ENCODE results near the gene EPB41L1. TPM values are rescaled to one million over a fixed set of nuclear protein-coding genes. Genes with fewer than 3 reads are reported as not detected.

The EPB41L1 gene
- total and polyA plus RNA-seq, 12 donors, result 7.5 to 21.7 (median 15.8) TPM

DNA sequence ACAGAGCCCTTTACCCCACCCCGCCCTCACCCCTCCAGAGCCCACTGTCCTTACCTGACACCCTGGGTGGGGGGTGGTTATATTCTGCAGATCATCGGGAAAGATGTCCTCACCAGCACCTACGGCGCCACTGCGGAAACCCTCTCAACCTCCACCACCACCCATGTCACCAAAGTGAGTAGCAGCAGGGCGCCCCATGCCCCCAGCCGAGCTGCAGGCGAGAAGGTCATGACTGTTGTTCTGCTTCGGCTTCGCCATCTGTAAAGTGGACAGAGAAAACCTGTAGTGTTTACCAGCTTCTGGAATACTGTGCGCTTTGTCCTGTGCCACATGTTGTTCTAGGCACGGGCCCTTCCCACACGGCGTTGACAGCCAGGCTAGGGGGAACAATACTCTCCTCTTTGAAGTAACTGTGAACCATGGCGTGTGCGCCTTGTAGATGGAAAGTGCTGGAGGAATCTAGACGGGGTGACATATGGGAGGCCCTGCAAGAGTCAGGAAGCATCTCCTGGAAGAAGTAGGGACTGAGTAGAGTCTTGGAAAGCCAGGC lies 65.2 kb downstream of the EPB41L1 start:
- no peak for TF ChIP-seq CTCF (IDR thresholded peaks at IDR 0.05)
- WGBS, 2 donors, result 92 to 93% methylated on average over 17 of the region's 17 CpGs
- no peaks in the 10 kb centered on the region for H3K4me1 ChIP-seq
- no peaks in the 10 kb centered on the region for H3K27me3 ChIP-seq
- H3K27ac ChIP-seq, result no peak overlapping the region
- DNase-seq, result no peak
- no peaks in the 10 kb centered on the region for H3K9me3 ChIP-seq
- ATAC-seq, result no peak
- H3K4me3 ChIP-seq, result no peak overlapping the region
- peaks cover 0 to 79% (median 0%) of the 10 kb centered on the region in 9 donors for H3K36me3 ChIP-seq
- intact Hi-C loops (cut with DNase I), result loop anchor here in 4 of 10 donors (5.0 to 10.0 kb wide), 3 partner anchors 218 to 385 kb away; partner anchors contain the start of gene RAB5IF (in 1 of the 4)

DNA sequence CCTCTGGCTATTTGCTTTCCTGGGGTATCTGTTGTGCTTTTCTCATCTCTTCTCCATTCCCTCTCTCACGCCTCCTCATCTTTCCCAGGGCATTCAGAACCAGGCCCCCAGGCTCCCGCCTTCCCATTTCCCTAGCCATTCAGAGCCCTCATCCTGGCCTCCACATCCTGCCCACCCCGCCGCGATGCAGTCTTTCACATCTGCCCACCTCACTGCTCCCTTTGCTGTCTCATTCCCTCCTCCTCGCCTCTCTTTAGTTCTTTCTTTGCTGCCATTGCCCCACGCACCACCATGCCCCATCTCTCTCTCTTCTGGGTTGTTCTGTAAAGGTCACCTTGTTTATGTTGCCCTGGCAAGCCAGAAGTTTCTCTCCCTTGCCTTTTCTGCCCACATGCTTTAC lies 71.1 kb downstream of the EPB41L1 start:
- DNase-seq, result no peak
- Histone ChIP-seq H3K27me3 (no peaks in the 10 kb centered on the region), H3K9me3 (no peaks in the 10 kb centered on the region), H3K36me3 (peaks cover 0 to 83% (median 0%) of the 10 kb centered on the region in 9 donors), H3K4me1 (no peaks in the 10 kb centered on the region), H3K4me3 (no peak overlapping the region), H3K27ac (no peak overlapping the region)
- WGBS, 2 donors, result 90 to 91% methylated on average over 7 of the region's 7 CpGs
- TF ChIP-seq CTCF (IDR thresholded peaks at IDR 0.05), result no peak
- ATAC-seq, result no peak
- intact Hi-C loops (cut with DNase I), result no loop called here

- WGBS, 2 donors, result 74 to 79% methylated on average over 6 of the region's 6 CpGs
Measured at GRCh38 chr20:36228770-36229169, 74.2 kb downstream of the EPB41L1 start.

GRCh38 chr20:36230019-36230418 lies 75.5 kb downstream of the EPB41L1 start:
- no peak for ATAC-seq
- peaks cover 0 to 43% (median 0%) of the 10 kb centered on the region in 9 donors for H3K36me3 ChIP-seq
- no peak overlapping the region for H3K27ac ChIP-seq
- no peak overlapping the region for H3K4me3 ChIP-seq
- no peaks in the 10 kb centered on the region for H3K4me1 ChIP-seq
- no peaks in the 10 kb centered on the region for H3K9me3 ChIP-seq
- intact Hi-C loops (cut with DNase I), result no loop called here
- DNase-seq, result no peak
- TF ChIP-seq CTCF (IDR thresholded peaks at IDR 0.05), result no peak
- no peaks in the 10 kb centered on the region for H3K27me3 ChIP-seq
- WGBS, 2 donors, result 63% methylated on average over 3 of the region's 3 CpGs

More at GRCh38 chr20:36228770-36229169, 74.2 kb downstream of the EPB41L1 start:
- H3K4me3 ChIP-seq, result no peak overlapping the region
- no peaks in the 10 kb centered on the region for H3K4me1 ChIP-seq
- H3K27ac ChIP-seq, result no peak overlapping the region
- H3K9me3 ChIP-seq, result no peaks in the 10 kb centered on the region
- TF ChIP-seq CTCF (IDR thresholded peaks at IDR 0.05), result no peak
- intact Hi-C loops (cut with DNase I), result no loop called here
- H3K27me3 ChIP-seq, result no peaks in the 10 kb centered on the region
- ATAC-seq (no peak), DNase-seq (no peak)
- peaks cover 0 to 52% (median 0%) of the 10 kb centered on the region in 9 donors for H3K36me3 ChIP-seq
